ENCODE data around the gene TMEM225B.

Gene TMEM225B

GRCh38 chr7:99621271-99621670, 23.2 kb downstream of the TMEM225B start:
- no peak for DNase-seq (ENCODE audit: low spot score)
- ChIA-PET CTCF (interaction anchor here (0.6 to 1.0 kb wide), 2 partner anchors 10 to 370 kb away, joined by 4 to 6 read pairs; no protein-coding TSS in a partner anchor), POLR2A (ENCODE audit: low non-redundant PET) (no interaction called here)
- no peak for TF ChIP-seq CTCF (conservative IDR thresholded peaks at IDR 0.05; ENCODE audit: low read depth)
- peak overlapping the region; percentile 92 for H3K27ac ChIP-seq

GRCh38 chr7:99622596-99622995, 24.5 kb downstream of the TMEM225B start:
- ChIA-PET POLR2A (ENCODE audit: low non-redundant PET) (no interaction called here), CTCF (interaction anchor here (0.8 kb wide), 1 partner anchor 9 kb away, joined by 4 read pairs; no protein-coding TSS in a partner anchor)
- no peak for DNase-seq (ENCODE audit: low spot score)
- no peak for TF ChIP-seq CTCF (conservative IDR thresholded peaks at IDR 0.05; ENCODE audit: low read depth)
- H3K27ac ChIP-seq, result peak overlapping the region; percentile 92

DNA sequence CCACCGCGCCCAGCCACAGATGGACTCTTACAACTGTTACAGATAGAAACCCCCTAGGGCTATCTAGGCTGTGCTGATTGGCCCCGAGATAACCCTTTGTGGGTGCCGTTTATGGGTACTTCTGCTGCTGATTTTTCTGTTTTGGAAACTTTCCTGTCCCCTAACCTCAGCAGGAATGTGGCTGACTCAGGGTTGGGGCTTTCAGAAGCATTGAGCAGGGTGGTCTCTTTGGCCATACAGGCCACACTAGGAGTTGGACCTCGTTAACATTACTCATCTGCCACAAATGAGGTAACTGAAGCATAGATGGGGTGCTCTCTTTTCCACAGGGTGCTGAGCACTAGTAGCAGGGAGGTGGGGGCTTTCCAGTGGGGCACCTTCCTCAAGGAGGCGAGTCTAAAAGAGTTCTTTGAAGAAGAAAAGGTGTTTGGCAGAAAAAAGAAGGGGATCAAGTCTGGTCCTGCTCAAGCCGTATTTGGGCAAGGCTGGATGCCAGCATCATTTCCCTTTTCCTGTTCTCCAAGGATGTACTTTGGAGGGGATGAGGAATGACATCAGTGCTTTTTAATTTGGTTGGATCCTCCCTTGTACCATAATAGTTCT, 25.1 kb downstream of the TMEM225B start:
- POLR2A ChIA-PET (ENCODE audit: low non-redundant PET), result no interaction called here
- TF ChIP-seq CTCF (conservative IDR thresholded peaks at IDR 0.05; ENCODE audit: low read depth), result no peak
- DNase-seq (ENCODE audit: low spot score), result peak; percentile 64
- peak overlapping the region; percentile 92 for H3K27ac ChIP-seq
- CTCF ChIA-PET, result interaction anchor here (0.8 kb wide), 1 partner anchor 8 kb away, joined by 4 read pairs; no protein-coding TSS in a partner anchor

GRCh38 chr7:99623702-99624447, 25.8 kb downstream of the TMEM225B start:
- no peak for DNase-seq (ENCODE audit: low spot score)
- peak overlapping the region; percentile 92 for H3K27ac ChIP-seq
- ChIA-PET POLR2A (ENCODE audit: low non-redundant PET) (no interaction called here), CTCF (interaction anchor here (1.4 kb wide), 1 partner anchor 214 kb away, joined by 3 read pairs; no protein-coding TSS in a partner anchor)
- TF ChIP-seq CTCF (conservative IDR thresholded peaks at IDR 0.05; ENCODE audit: low read depth), result no peak

DNA sequence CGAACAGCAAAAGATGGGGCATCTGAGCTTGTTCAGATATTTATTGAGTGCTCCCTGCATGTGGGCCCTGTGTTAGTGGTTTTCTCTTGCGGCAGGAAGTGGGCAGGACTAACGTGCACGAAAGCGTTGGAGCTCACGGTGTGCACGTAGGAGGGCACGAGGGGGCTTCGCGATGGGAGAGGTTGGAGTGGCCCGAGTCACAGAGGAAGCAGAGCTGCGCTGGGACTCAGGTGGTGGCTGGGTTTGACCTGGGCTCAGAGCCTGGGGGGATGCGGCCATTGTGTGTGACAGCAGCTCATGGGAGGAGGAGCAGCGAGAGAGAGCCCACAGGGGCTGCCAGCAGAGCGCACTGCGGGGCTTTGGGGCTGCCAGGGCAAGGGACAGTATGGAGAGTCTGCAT, 26.4 kb downstream of the TMEM225B start:
- H3K27ac ChIP-seq, result peak overlapping the region; percentile 92
- POLR2A ChIA-PET (ENCODE audit: low non-redundant PET), result no interaction called here
- CTCF ChIA-PET, result interaction anchor here (0.7 to 1.4 kb wide), 2 partner anchors 214 to 325 kb away, joined by 3 to 5 read pairs; no protein-coding TSS in a partner anchor

More for the DNA sequence above, 26.4 kb downstream of the TMEM225B start:
- no peak for DNase-seq (ENCODE audit: low spot score)
- no peak for TF ChIP-seq CTCF (conservative IDR thresholded peaks at IDR 0.05; ENCODE audit: low read depth)

All from RWPE1 (cell line).